ENCODE data around the gene MPST. TPM values are rescaled to one million over a fixed set of nuclear protein-coding genes. Genes with fewer than 3 reads are reported as not detected.

The MPST gene
- total and polyA plus RNA-seq, 7 experiments from 2014 or later: 0.51 to 22.3 (median 1.1) TPM

DNA sequence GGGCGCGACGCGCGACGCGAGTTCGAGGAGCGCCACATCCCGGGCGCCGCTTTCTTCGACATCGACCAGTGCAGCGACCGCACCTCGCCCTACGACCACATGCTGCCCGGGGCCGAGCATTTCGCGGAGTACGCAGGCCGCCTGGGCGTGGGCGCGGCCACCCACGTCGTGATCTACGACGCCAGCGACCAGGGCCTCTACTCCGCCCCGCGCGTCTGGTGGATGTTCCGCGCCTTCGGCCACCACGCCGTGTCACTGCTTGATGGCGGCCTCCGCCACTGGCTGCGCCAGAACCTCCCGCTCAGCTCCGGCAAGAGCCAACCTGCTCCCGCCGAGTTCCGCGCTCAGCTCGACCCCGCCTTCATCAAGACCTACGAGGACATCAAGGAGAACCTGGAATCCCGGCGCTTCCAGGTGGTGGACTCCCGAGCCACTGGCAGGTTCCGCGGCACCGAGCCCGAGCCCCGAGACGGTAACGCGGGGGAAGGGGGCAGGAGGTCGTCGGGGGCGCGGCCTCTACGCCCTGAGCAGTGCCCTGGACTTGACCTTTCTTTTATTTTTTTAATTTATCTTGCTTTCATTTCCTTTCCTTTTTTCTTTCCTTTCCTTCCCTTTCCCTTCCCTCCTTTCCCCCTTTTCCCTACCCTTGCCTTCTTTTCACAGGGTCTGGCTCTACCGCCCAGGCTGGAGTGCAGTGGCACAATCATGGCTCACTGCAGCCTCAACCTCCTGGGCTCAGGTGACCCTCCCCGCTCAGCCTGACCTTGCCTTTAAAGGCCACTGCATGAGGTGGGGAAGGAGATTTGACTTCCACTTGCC lies 5.0 kb downstream of the MPST start:
- no peak overlapping the region for H3K27ac ChIP-seq (ENCODE audit: low read depth, low read length)
- intact Hi-C loops (cut with micrococcal nuclease): no loop called here
- H3K27ac Mint-ChIP-seq: no peak overlapping the region
- no peaks in the 10 kb centered on the region for H3K9me3 Mint-ChIP-seq
- H3K4me3 Mint-ChIP-seq: no peak overlapping the region
- ChIA-PET POLR2A (no interaction called here), CTCF (interaction anchor here (0.6 kb wide), 1 partner anchor 16 kb away, joined by 3 read pairs; no protein-coding TSS in a partner anchor)
- H3K4me1 ChIP-seq (ENCODE audit: control insufficient read depth in 2 of 2, insufficient read depth in 2 of 2, low read length in 2 of 2): peaks cover 0 to 4% of the 10 kb centered on the region in 2 donors
- peaks cover 4 to 18% (median 6%) of the 10 kb centered on the region in 7 donors for H3K4me1 Mint-ChIP-seq
- H3K27me3 ChIP-seq (ENCODE audit: control insufficient read depth in 2 of 2, insufficient read depth in 2 of 2, low read length in 2 of 2): peaks cover 0 to 8% of the 10 kb centered on the region in 2 donors
- no peaks in the 10 kb centered on the region for H3K36me3 ChIP-seq (ENCODE audit: control insufficient read depth in 2 of 3, insufficient read depth in 3 of 3, low read length in 3 of 3)
- H3K36me3 Mint-ChIP-seq: peaks cover 0 to 7% (median 0%) of the 10 kb centered on the region in 5 donors
- ATAC-seq: no peak
- H3K27me3 Mint-ChIP-seq: peaks cover 0 to 9% (median 0%) of the 10 kb centered on the region in 5 donors
- H3K9me3 ChIP-seq (ENCODE audit: control insufficient read depth in 2 of 3, low read length in 3 of 3): no peaks in the 10 kb centered on the region
- H3K4me3 ChIP-seq (ENCODE audit: low read length): no peak overlapping the region
- no peak for DNase-seq

DNA sequence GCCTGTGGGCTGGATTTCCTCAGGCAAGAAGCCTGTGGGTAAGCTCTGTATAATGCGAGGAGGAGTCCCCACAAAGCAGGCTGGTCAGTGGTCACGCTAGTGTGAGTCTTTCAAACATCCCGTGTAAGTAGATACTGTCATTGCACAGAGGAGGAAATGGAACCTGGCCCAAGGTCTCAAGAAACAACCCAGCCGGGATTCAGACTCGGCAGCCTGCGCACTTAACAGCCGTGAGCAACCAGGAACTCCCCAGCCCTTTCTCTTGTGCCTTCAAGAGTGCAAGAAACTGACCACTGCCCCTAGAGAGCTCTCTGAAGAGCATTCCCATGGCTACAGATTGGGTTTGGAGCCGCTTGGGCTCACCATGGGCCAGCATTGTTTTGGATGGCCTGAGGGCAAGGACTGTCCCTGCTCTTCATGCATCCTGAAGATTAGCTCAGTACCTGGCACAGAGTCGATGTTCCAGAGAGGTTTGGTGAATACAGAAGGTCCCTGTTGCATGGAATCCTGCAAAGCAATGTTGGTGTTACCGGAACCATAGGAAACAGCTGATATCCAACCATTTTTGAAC lies 6.0 kb downstream of the MPST start:
- CTCF ChIA-PET: interaction anchor here (0.6 kb wide), 1 partner anchor 18 kb away, joined by 3 read pairs; no protein-coding TSS in a partner anchor
- ATAC-seq (no peak), DNase-seq (no peak)
- Histone ChIP-seq H3K36me3 (ENCODE audit: control insufficient read depth in 2 of 3, insufficient read depth in 3 of 3, low read length in 3 of 3) (no peaks in the 10 kb centered on the region), H3K9me3 (ENCODE audit: control insufficient read depth in 2 of 3, low read length in 3 of 3) (no peaks in the 10 kb centered on the region), H3K27me3 (ENCODE audit: control insufficient read depth in 2 of 2, insufficient read depth in 2 of 2, low read length in 2 of 2) (no peaks in the 10 kb centered on the region), H3K27ac (ENCODE audit: low read depth, low read length) (no peak overlapping the region), H3K4me1 (ENCODE audit: control insufficient read depth in 2 of 2, insufficient read depth in 2 of 2, low read length in 2 of 2) (no peaks in the 10 kb centered on the region), H3K4me3 (ENCODE audit: low read length) (no peak overlapping the region)
- Mint-ChIP-seq H3K27ac (no peak overlapping the region), H3K4me1 (peaks cover 0 to 12% (median 4%) of the 10 kb centered on the region in 7 donors), H3K36me3 (peaks cover 0 to 7% (median 0%) of the 10 kb centered on the region in 5 donors), H3K9me3 (no peaks in the 10 kb centered on the region), H3K4me3 (no peak overlapping the region), H3K27me3 (peaks cover 0 to 9% (median 0%) of the 10 kb centered on the region in 5 donors)
- POLR2A ChIA-PET: no interaction called here
- intact Hi-C loops (cut with micrococcal nuclease): no loop called here

DNA sequence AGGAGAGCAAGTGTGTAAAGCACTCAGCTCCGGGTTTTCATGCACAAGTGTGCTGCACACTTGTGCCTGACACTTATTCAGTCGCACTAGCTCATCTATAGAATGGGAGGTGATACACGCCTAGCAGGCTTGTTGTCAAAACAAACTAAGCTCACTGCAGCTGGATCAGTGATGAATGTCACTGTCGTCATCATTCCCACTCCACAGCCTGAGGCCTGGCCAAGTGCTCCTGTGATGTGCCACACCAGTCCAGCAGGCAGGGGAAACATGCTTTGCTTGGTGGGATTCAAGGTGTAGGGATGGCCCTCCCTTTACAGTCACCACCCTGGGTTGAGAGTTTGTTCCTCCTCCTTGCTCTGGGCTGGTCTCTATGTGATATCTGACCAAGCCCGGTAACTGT lies 6.8 kb downstream of the MPST start:
- Histone ChIP-seq H3K4me1 (ENCODE audit: control insufficient read depth in 2 of 2, insufficient read depth in 2 of 2, low read length in 2 of 2) (no peaks in the 10 kb centered on the region), H3K9me3 (ENCODE audit: control insufficient read depth in 2 of 3, low read length in 3 of 3) (no peaks in the 10 kb centered on the region), H3K36me3 (ENCODE audit: control insufficient read depth in 2 of 3, insufficient read depth in 3 of 3, low read length in 3 of 3) (no peaks in the 10 kb centered on the region), H3K27me3 (ENCODE audit: control insufficient read depth in 2 of 2, insufficient read depth in 2 of 2, low read length in 2 of 2) (no peaks in the 10 kb centered on the region), H3K4me3 (ENCODE audit: low read length) (no peak overlapping the region), H3K27ac (ENCODE audit: low read depth, low read length) (no peak overlapping the region)
- Mint-ChIP-seq H3K4me1 (peaks cover 0 to 10% (median 4%) of the 10 kb centered on the region in 7 donors), H3K9me3 (no peaks in the 10 kb centered on the region), H3K36me3 (peaks cover 0 to 7% (median 0%) of the 10 kb centered on the region in 5 donors), H3K27me3 (peaks cover 0 to 7% (median 0%) of the 10 kb centered on the region in 5 donors), H3K27ac (no peak overlapping the region), H3K4me3 (no peak overlapping the region)
- intact Hi-C loops (cut with micrococcal nuclease): no loop called here
- ATAC-seq: no peak
- ChIA-PET POLR2A (no interaction called here), CTCF (no interaction called here)
- DNase-seq: no peak

DNA sequence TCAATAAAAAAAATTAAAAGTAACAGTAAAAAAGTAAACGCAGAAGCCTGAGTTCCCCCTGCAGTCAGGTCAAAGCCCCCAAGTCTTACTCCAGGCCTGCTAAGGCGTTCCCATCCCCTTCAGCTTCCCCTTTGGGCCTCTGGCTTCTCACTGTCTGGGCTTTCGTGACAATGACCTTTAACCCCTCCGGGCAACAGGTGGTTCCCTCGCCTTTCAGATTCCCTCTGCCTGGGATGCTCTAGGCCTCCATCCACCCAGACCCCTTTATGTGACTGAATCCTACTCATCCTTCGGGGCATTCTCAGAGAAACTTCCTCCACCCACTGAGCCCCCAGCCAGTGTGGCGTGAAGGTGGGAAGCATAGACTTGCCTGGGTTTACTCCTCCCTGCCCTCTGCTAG lies 8.0 kb downstream of the MPST start:
- DNase-seq (no peak), ATAC-seq (no peak)
- no peak overlapping the region for H3K4me3 ChIP-seq (ENCODE audit: low read length)
- no peak overlapping the region for H3K4me3 Mint-ChIP-seq
- H3K27ac Mint-ChIP-seq: no peak overlapping the region
- no peak overlapping the region for H3K27ac ChIP-seq (ENCODE audit: low read depth, low read length)
- H3K36me3 Mint-ChIP-seq: peaks cover 0 to 4% (median 0%) of the 10 kb centered on the region in 5 donors
- peaks cover 0 to 3% (median 0%) of the 10 kb centered on the region in 7 donors for H3K4me1 Mint-ChIP-seq
- H3K36me3 ChIP-seq (ENCODE audit: control insufficient read depth in 2 of 3, insufficient read depth in 3 of 3, low read length in 3 of 3): no peaks in the 10 kb centered on the region
- intact Hi-C loops (cut with micrococcal nuclease): no loop called here
- no peaks in the 10 kb centered on the region for H3K9me3 Mint-ChIP-seq
- POLR2A ChIA-PET: no interaction called here
- peaks cover 0 to 2% (median 0%) of the 10 kb centered on the region in 5 donors for H3K27me3 Mint-ChIP-seq
- CTCF ChIA-PET: interaction anchor here (1.0 to 1.4 kb wide), 2 partner anchors 8 to 22 kb away, joined by 3 to 4 read pairs; partner anchors contain the start of genes MPST and TST
- no peaks in the 10 kb centered on the region for H3K27me3 ChIP-seq (ENCODE audit: control insufficient read depth in 2 of 2, insufficient read depth in 2 of 2, low read length in 2 of 2)
- no peaks in the 10 kb centered on the region for H3K4me1 ChIP-seq (ENCODE audit: control insufficient read depth in 2 of 2, insufficient read depth in 2 of 2, low read length in 2 of 2)
- no peaks in the 10 kb centered on the region for H3K9me3 ChIP-seq (ENCODE audit: control insufficient read depth in 2 of 3, low read length in 3 of 3)

DNA sequence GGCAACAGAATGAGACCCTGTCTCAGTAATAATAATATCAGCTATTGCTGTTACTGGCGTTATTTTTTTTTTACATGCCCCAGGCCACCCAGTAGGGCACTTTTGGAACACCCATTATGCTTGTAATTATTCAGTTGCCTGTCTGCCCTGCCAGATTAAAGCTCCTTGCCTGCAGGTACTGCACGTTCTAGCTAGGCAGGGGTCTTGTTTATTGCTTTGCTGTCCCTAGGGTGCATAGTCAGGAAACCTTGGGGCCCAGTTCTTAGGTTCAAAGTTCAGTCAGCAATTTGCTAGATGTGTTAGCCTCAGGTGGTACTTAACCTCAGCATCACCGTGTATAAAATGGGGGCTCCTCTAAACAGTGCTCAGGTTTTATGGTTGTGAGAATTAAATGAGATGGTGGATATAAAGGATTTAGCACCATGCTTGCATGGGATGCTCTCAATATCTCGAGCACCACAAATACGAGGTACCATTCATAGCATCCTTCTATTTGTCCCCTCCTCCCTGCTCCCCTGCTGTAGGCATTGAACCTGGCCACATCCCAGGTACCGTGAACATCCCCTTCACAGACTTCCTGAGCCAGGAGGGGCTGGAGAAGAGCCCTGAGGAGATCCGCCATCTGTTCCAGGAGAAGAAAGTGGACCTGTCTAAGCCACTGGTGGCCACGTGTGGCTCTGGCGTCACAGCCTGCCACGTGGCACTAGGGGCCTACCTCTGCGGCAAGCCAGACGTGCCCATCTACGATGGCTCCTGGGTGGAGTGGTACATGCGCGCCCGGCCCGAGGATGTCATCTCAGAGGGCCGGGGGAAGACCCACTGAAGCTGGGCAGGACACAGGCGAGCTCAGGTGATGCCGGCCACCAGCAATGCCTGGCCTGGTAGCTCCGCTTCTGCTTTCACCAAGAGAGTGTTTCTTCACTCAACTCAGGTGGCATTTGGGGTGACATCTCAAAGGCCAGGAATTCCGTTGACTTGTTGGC lies 9.4 kb downstream of the MPST start:
- Histone ChIP-seq H3K9me3 (ENCODE audit: control insufficient read depth in 2 of 3, low read length in 3 of 3) (no peaks in the 10 kb centered on the region), H3K27ac (ENCODE audit: low read depth, low read length) (no peak overlapping the region), H3K4me1 (ENCODE audit: control insufficient read depth in 2 of 2, insufficient read depth in 2 of 2, low read length in 2 of 2) (no peaks in the 10 kb centered on the region), H3K27me3 (ENCODE audit: control insufficient read depth in 2 of 2, insufficient read depth in 2 of 2, low read length in 2 of 2) (no peaks in the 10 kb centered on the region), H3K36me3 (ENCODE audit: control insufficient read depth in 2 of 3, insufficient read depth in 3 of 3, low read length in 3 of 3) (no peaks in the 10 kb centered on the region), H3K4me3 (ENCODE audit: low read length) (no peak overlapping the region)
- no peak overlapping the region for H3K4me3 Mint-ChIP-seq
- POLR2A ChIA-PET: no interaction called here
- CTCF ChIA-PET: interaction anchor here (1.4 kb wide), 1 partner anchor 10 kb away, joined by 3 read pairs; the partner anchor contains the start of genes MPST and TST
- intact Hi-C loops (cut with micrococcal nuclease): no loop called here
- no peaks in the 10 kb centered on the region for H3K9me3 Mint-ChIP-seq
- H3K36me3 Mint-ChIP-seq: peaks cover 0 to 4% (median 0%) of the 10 kb centered on the region in 5 donors
- no peak for DNase-seq
- H3K27ac Mint-ChIP-seq: no peak overlapping the region
- ATAC-seq: no peak
- H3K27me3 Mint-ChIP-seq: peaks cover 0 to 2% (median 0%) of the 10 kb centered on the region in 5 donors
- H3K4me1 Mint-ChIP-seq: peaks cover 0 to 3% (median 0%) of the 10 kb centered on the region in 7 donors

DNA sequence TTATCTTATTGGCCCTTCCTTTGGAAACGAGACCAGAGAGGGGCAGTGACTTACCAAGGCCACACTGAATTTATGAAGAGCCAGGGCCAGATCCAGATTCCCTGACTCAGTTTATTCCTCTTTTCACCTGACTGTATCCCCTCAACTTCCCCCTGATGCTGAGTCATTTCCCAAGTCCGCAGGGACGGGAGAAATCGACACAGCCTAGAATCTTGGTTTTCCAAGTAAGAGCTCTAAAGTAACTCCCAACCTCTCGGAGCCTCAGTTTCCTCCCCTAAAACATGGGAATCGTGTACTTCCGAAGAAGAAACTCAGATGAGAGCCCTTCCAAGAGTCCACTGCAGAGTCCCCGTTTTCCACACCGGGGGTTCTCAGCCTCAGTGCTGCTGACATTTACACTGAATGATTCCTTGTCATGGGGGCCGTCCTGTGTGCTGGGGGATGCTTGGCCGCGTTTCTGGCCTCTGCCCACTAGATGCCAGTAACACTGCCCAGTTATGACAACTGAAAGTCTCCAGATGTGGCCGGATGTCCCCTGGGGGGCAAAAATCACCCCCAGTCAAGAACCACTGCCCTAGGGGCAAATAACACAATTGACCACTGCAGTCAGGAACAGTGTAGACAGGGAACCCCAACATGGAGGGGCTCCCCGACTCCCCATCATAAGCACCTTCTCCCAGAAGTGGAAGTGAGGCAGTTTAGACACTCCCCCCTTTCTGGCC lies 11.2 kb downstream of the MPST start:
- Mint-ChIP-seq H3K36me3 (no peaks in the 10 kb centered on the region), H3K27ac (no peak overlapping the region), H3K4me1 (no peaks in the 10 kb centered on the region), H3K9me3 (no peaks in the 10 kb centered on the region), H3K4me3 (no peak overlapping the region), H3K27me3 (peaks cover 0 to 12% (median 9%) of the 10 kb centered on the region in 5 donors)
- ChIA-PET CTCF (no interaction called here), POLR2A (interaction anchor here (0.7 kb wide), 1 partner anchor 170 kb away, joined by 3 read pairs; no protein-coding TSS in a partner anchor)
- H3K36me3 ChIP-seq (ENCODE audit: control insufficient read depth in 2 of 3, insufficient read depth in 3 of 3, low read length in 3 of 3): no peaks in the 10 kb centered on the region
- H3K9me3 ChIP-seq (ENCODE audit: control insufficient read depth in 2 of 3, low read length in 3 of 3): no peaks in the 10 kb centered on the region
- no peak overlapping the region for H3K4me3 ChIP-seq (ENCODE audit: low read length)
- DNase-seq (no peak), ATAC-seq (no peak)
- H3K27ac ChIP-seq (ENCODE audit: low read depth, low read length): no peak overlapping the region
- no peaks in the 10 kb centered on the region for H3K4me1 ChIP-seq (ENCODE audit: control insufficient read depth in 2 of 2, insufficient read depth in 2 of 2, low read length in 2 of 2)
- intact Hi-C loops (cut with micrococcal nuclease): no loop called here
- H3K27me3 ChIP-seq (ENCODE audit: control insufficient read depth in 2 of 2, insufficient read depth in 2 of 2, low read length in 2 of 2): no peaks in the 10 kb centered on the region

All from naive thymus-derived CD4-positive, alpha-beta T cell (primary cell).